OCI-LY3 (cell line): ENCODE results near the gene EGR4.

Experiments
- H2AFZ ChIP-seq: fragments of 200-600, 300-600 bp; shearing (Covaris generic); 2 replicates; pipeline ENCODE4 v1.6.0; 2014; ENCODE audit warnings: antibody characterized with exemption, low read depth, low read length
- H3K27ac ChIP-seq: fragments of 200-600, 300-600 bp; sonication (generic); 2 replicates; pipeline ENCODE4 v1.5.1; 2014; ENCODE audit warnings: mild to moderate bottlenecking, low read length, moderate library complexity, mixed read lengths
- H3K27me3 ChIP-seq: fragments of 200-600, 300-600 bp; sonication (generic); 2 replicates; pipeline ENCODE4 v1.6.1; 2014; ENCODE audit warnings: low read depth, low read length, mixed read lengths
- H3K36me3 ChIP-seq: fragments of 200-600, 300-600 bp; sonication (generic); replicated peaks from 2 replicates; pipeline ENCODE3; 2014; ENCODE audit warnings: low read depth, low read length, mixed read lengths
- H3K4me1 ChIP-seq: fragments of 300-600, 200-600 bp; sonication (generic); 2 replicates; pipeline ENCODE4 v1.6.1; 2014; ENCODE audit warnings: low read length, mixed read lengths
- H3K4me2 ChIP-seq: fragments of 200-600, 300-600 bp; sonication (generic); 2 replicates; pipeline ENCODE4 v1.6.1; 2014; ENCODE audit warnings: low read length, mixed read lengths
- H3K4me3 ChIP-seq: fragments of 300-600, 200-600 bp; sonication (generic); 2 replicates; pipeline ENCODE4 v1.5.1; 2014; ENCODE audit warnings: antibody characterized with exemption, mild to moderate bottlenecking, low read length, moderate library complexity
- H3K79me2 ChIP-seq: fragments of 300-600, 200-600 bp; shearing (Covaris generic); 2 replicates; pipeline ENCODE4 v1.6.1; 2014; ENCODE audit warnings: mild to moderate bottlenecking, low read length, mixed read lengths
- H3K9ac ChIP-seq: fragments of 300-600, 200-600 bp; shearing (Covaris generic); 2 replicates; pipeline ENCODE4 v1.6.0; 2014; ENCODE audit warnings: mild to moderate bottlenecking, low read length, moderate library complexity
- H3K9me3 ChIP-seq: fragments of 200-600, 300-600 bp; shearing (Covaris generic); 2 replicates; pipeline ENCODE4 v1.6.1; 2014; ENCODE audit warnings: low read length, mixed read lengths; ENCODE audit not compliant: insufficient read depth
- H4K20me1 ChIP-seq: fragments of 200-600, 300-600 bp; sonication (generic); 2 replicates; pipeline ENCODE4 v1.6.1; 2016; ENCODE audit warnings: low read length, mixed read lengths; ENCODE audit not compliant: insufficient read depth
- EZH2phosphoT487 ChIP-seq: fragments of 200-600 bp; shearing (Covaris generic); IDR thresholded peaks from 2 replicates; pipeline ENCODE4 v1.6.1; 2018; ENCODE audit warnings: antibody characterized with exemption, mixed run types, low read depth
- TF ChIP-seq, protein P1 (sequence below): fragments of 200-600, 300-600 bp; sonication (generic); IDR thresholded peaks from 2 replicates; pipeline ENCODE4 v1.5.1; 2014; ENCODE audit warnings: antibody characterized with exemption, low read length, low read depth

EGR4 gene

DNA sequence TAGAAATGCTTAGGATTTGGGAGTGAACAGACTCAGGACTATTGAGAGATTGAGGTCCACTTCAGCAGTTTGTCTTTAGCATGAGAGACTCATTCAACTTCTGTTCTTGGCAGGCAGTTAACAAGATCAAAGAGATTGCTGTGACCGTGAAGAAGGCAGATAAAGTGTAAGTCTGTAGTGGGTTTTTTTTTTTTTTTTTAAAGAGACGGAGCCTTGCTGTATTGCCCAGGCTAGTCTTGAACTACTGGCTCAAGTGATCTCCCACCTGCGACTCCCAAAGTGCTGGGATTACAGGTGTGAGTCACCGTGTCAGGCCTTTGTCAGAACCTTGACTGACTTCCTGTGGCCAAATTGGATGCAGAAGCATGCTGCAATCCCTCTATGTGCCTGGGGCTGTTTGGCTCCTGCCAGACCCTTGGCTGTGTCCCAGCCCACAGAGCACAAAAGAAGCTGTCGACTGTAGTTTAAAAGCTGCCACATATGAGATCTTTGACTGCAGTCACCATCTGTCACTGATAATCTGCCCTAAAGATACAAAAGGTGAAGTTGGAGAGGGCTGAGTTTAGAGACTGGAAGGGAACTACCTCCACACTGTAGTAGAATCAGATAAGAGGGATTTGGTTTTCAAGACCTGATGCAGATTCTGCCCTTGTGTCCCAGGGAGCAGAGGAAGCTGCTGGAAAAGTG is 49.3 kb downstream of the EGR4 start:
- Histone ChIP-seq H3K79me2 (peaks cover 65% of the 10 kb centered on the region), H3K27ac (no peak overlapping the region), H4K20me1 (peaks cover 9% of the 10 kb centered on the region)

More for the DNA sequence above, 49.3 kb downstream of the EGR4 start:
- H3K9ac ChIP-seq = no peak overlapping the region
- H3K4me3 ChIP-seq = no peak overlapping the region
- H3K4me2 ChIP-seq = no peak overlapping the region
- H3K27me3 ChIP-seq = no peaks in the 10 kb centered on the region
- TF ChIP-seq EZH2phosphoT487 = no peak
- TF ChIP-seq, protein P1, sequence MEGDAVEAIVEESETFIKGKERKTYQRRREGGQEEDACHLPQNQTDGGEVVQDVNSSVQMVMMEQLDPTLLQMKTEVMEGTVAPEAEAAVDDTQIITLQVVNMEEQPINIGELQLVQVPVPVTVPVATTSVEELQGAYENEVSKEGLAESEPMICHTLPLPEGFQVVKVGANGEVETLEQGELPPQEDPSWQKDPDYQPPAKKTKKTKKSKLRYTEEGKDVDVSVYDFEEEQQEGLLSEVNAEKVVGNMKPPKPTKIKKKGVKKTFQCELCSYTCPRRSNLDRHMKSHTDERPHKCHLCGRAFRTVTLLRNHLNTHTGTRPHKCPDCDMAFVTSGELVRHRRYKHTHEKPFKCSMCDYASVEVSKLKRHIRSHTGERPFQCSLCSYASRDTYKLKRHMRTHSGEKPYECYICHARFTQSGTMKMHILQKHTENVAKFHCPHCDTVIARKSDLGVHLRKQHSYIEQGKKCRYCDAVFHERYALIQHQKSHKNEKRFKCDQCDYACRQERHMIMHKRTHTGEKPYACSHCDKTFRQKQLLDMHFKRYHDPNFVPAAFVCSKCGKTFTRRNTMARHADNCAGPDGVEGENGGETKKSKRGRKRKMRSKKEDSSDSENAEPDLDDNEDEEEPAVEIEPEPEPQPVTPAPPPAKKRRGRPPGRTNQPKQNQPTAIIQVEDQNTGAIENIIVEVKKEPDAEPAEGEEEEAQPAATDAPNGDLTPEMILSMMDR = no peak
- H3K9me3 ChIP-seq = no peaks in the 10 kb centered on the region
- peaks cover 78% of the 10 kb centered on the region for H3K36me3 ChIP-seq
- H2AFZ ChIP-seq = no peak overlapping the region
- H3K4me1 ChIP-seq = no peaks in the 10 kb centered on the region
